HG03103 (cell line): ENCODE results near the gene PLEKHA6.
"Not testable (repeated sequence)": the region's sequence is repeated elsewhere in the genome, so short reads cannot be mapped to it uniquely, and the experiment has no call there.

ENCODE experiments used
- ATAC-seq: cut with Tn5 transposase; IDR thresholded peaks from one replicate; pipeline ENCODE4 v1.9.1; 2021; ENCODE audit warnings: low read depth; ENCODE audit not compliant: unreplicated experiment

Gene PLEKHA6

DNA sequence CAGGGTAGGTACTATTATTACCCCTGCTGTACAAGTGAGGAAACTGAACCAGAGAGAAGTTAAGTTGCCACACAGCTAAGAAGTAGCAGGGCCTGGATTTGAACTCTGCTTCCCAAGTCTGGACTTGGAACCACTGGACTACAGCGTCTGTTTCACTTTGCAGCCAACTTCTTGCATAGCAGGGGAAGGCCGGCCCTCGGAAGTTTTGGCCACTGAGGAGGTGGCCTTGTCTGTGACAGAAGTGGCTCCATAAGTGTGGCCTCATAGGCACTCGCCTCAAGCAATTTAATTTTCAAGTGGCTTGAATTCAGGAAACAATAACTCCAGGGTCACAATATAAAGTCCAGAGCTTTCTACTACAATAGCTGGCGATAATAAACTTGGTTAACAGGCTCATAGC is 41.4 kb downstream of the PLEKHA6 start:
- no peak for ATAC-seq

GRCh38 chr1:204317170-204317569 is 42.6 kb downstream of the PLEKHA6 start:
- ATAC-seq, result no peak

DNA sequence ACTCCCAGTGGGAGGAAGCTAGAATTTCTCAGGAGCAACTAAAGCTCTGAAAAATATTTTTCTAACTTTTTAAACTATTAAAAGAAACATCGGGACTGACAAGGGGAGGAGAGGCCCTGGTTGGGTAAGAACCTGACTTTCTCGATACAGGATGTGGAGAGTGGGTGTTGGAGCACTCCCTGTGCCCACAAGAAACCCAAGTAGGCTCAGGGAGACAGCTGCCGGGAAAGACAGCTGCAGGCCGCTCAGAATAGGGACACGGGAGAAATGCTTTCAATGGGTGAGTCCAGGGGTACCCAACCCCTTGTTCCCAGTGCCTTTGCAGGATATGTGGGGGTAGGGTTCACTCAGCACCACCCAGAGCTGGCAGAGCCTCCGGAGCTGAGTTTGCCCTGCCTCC is 43.6 kb downstream of the PLEKHA6 start:
- ATAC-seq, result no peak

GRCh38 chr1:204314893-204315658 is 44.7 kb downstream of the PLEKHA6 start:
- ATAC-seq, result no peak

DNA sequence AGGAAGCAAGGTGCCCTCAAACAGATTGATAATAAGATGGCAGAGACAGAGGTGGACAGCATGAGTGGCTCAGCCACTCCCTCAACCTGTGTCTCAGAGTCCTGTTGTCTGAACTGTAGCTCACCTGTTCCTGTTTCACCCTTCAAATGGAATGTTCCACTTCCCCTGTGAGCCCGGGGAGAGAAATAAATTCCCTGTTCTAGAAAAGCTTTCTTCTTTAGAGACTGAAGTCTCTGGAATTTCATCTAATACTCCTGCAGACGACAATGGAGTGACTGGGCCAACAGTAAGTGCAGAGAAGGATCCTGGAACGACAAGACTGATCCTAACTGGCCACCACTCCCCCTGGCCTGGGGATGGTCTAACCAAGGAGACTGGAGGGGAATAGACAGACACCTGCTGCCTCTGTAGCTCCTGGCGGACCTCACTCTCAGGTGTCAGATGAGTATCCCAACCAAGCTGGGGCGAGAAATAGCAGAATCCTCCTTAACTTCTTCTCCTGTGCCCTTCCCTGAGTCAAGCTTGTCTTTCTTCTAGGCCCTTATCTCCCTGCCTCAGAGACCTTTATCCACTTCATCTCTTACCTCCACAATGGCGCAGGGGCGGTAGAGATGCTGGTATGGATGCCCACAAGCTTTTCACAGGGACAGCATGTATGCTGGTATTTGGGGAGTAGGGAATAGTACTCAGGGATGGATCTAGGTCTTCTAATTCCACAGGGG is 45.4 kb downstream of the PLEKHA6 start:
- no peak for ATAC-seq

DNA sequence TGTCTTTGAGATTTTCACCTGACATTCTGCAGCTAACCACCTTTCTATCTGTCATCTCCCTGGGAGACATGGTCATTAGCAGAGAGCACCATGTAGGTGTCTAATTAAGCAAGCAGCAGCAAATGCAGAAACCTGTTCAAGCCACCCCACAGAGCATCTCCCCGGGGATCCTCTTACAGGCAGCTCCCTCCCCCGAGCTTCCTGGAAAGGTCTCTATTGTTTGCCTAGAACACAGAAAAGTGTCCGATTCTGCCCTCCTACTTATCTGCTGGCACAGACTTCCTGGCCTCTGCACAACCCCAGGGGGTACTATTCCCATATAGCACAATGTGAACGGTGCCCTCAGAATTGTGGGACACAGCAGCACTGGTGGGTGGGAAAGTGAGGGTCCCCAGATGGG is 46.1 kb downstream of the PLEKHA6 start:
- no peak for ATAC-seq

- not testable (repeated sequence) for ATAC-seq
These were observed 48.8 kb downstream of the PLEKHA6 start for GRCh38 chr1:204310970-204311369.

DNA sequence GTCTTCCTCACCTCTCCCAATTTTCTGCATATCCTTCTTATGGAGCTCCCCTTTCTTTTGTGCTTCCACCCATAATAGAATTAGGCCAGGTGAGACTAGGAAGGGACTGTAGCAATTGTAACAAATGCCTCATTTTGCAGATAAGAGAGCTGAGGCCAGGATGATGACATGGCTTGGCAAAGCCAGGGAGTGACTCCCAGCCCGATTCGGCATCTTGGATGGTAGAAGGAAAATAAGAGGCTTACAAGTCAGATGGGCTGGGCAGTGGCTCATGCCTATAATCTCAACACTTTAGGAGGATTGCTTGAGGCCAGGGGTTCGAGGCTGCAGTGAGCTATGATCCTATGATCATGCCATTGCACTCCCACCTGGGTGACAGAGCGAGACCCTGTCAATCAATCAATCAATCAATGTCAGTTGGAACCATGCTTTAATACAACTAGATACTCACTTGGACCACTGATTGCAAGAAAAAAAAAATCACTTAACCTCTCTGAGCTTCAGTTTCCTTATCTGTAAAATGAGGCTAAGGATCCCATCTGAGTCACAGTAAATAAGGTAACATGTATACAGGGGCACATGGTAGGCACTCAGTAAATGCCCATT is 51.6 kb downstream of the PLEKHA6 start:
- no peak for ATAC-seq

- no peak for ATAC-seq
These were observed 52.3 kb downstream of the PLEKHA6 start for GRCh38 chr1:204307334-204307883.

- no peak for ATAC-seq
These were observed 53.7 kb downstream of the PLEKHA6 start for GRCh38 chr1:204306076-204306475.

DNA sequence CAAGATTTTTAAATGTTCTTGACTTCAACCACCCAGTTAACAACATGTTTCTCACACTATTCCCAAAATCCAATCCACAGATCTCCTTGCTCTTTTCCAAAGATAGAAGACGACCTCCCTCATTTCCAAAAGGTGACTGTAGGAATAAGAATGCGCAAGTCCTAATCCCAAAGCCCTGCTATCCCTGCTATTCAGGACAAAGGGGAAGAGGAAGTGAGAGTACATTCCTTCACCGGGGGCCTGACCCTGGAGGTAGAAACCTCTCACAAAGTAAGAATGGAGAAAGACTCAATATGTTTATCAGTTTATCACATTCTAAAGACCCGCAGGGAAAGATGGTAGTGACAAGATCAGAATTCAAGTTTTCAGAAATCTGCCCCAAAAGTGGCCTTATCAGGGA is 55.7 kb downstream of the PLEKHA6 start:
- ATAC-seq, result no peak

- no peak for ATAC-seq
These were observed 57.0 kb downstream of the PLEKHA6 start for GRCh38 chr1:204302769-204303168.

DNA sequence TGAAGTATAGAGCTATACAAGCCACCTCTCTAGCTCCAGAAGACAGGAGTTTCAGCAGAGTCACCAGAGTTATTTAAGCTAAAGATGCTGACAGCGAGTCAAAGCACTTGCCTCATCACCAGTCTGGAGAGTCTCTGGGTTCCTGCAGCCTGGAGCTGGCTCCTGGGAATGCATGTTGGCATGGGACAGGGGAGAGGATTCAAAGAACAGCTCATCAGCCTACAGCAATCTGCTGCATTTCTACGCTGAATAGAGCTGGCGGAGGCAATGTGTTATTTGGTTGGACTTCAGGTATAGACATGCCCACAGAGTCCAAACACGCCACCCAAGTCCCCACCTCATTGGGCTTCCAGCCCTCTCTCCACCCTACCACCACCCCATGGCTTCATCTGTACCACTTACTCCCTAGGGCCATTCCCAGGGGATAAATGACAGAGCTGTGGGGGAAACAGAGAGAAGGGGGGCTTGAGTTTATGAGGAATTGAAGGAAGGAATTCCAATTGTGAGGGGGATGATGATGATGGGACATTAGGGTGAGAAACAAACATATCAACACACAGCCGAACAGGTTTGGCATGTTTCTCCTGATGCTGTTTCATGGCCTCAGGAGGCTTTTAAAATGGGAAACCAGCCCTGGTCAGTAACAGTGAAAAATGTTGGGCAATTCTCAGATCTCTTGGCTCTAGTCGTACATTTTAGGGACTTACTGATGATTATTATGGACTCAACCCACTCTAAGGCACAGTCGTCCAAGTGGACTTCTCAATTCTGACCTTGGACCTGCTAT is 58.4 kb downstream of the PLEKHA6 start:
- ATAC-seq, result no peak

GRCh38 chr1:204299814-204300365 is 59.8 kb downstream of the PLEKHA6 start:
- ATAC-seq, result no peak

DNA sequence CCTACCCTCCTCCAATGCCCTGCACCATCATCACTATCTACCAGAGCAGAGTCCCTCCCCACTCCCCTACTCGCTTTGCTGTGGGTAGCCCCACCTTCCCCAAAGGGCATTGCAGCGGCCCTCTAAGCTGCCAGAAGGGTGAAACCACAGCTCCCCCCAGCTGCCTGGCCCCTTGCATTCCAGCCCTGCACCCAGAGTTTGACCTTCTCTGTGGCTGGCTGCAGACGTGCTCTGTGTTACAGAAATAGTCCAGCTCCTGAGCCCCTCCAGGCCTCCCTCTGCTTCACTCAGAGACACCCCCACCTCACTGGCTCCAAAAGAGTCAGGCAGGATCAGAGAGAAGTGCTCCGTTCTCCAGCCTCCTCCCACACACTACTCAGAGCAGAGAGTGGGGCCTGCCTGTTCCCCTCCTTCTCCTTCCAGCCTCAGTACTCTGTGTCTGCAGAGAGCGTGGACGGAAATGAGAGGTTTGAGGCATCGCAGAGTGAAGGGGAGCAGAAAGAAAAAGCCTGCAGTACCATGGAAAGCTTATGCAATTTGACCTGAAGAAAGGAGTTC is 63.2 kb downstream of the PLEKHA6 start:
- ATAC-seq, result no peak

DNA sequence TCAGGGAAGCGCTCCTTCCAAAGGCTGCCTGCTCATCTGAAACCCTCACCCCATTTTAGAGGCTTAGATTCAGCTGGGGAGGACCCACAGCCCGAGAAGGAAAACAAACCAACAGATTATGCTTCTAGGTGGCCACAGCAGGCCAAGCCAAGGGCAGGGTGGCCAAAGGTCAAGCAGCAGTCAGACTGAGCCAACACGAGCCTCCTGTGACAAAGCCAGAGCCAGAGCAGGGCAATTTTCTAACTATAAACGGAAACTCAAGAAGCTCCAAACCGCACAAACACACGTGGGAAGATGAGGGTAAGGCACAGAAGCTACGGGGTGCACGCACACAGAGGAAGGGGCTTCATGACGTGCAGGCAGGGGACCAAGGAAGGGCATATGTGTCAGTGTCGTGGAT is 64.1 kb downstream of the PLEKHA6 start:
- no peak for ATAC-seq

DNA sequence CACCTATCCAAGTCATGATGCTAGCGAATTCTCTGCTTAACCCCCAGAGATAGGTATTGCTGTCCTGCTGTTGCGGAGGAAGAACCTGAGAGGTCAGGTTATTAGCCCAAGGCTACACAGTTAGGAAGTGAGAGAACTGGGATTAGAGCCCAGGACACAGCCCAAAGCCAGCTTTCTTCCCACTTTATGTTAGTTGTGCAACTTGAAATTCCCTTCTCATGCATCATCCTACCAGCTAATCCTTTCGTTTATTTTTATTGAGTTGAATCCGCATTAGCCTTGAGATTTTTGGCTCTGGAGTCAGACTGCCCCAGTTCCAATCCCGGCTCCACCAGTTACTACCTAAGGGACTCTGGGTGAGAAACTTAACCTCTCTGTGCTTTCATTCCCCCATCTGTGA is 65.4 kb downstream of the PLEKHA6 start:
- ATAC-seq, result no peak

DNA sequence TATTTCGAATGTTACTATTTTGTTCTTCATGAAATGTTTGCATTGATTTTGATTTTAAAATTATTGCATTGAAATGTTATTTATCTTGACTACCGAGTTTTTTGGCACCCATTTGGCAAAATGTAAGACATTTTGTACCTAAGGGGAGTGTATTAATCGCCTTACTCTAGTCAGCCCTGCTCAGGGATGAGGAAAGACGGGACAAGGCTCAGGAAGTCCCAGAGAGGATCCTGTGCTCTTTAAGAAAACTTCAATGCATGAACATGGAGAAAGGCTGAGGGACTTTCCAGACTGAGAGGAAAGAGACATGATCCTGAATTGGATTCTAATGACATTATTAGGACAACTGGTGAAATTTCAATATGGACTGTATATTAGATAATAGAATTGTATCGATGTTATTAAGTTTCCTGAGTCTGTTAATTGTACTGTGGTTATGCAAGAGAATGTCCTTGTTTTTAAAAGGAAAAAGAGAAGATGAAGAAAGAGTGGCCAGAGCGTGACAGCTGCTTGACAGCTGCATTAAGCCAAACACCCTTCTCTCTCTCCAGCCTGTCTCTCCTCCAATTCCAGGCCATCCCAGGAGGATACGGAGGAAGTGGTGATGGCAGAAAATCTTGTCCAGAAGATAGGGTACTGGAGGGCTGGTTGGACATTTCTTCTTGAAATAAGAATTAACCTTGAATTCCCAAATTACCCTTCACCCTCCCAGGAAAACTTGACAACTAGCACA is 66.0 kb downstream of the PLEKHA6 start:
- ATAC-seq, result no peak

DNA sequence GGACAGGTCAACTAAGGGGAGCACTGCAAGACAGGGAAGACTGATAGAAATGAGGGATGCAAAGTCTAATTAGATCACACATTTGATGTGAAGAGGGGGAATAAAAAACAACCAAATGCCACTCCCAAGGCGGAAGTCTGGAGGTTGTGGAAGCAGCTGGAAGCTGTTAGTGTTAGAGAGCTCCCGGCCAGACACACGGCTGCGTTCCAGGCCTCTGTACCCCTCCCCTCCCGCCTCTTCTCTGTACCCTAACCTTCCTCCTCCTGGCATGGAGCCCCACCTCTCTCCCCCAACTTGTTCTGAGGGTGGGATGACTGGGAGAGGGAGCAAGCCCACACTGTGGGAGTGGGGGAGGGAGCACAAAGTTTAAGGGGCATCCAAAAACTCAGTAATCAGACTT is 67.0 kb downstream of the PLEKHA6 start:
- ATAC-seq, result no peak
